ENCODE measurements around the gene GPR4.

DNA sequence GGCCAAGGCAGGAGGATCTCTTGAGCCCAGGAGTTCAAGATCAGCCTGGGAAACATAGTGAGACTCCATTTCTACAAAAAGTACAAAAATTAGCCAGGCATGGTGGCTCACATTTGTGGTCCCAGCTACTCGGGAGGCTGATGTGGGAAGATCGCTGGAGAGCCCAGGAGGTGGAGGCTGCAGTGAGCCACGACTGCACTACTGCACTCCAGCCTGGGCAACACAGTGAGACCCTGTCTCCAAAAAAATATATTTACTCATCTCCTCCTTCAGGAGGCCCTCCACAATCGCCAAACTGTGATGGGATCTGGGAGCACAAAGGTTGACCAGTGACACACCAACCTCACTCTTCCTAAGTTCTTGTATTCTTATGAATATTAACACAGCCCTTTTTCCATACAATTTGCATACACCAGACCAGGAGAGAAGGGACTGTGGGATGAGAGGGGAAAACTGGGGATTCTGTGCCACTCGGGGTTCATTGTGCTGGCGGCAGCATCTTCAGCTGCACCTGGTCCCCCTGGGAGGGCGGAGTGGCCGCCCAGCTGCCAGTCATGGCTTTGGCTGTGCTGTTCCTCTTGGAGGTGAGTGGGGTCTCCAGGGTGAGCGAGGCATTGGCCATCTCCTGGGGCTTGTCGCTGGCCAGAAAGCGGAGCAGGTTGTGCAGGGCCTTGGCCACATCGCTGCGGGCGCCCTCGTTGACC lies 11.6 kb downstream of the GPR4 start:
- no peak for TF ChIP-seq POLR2A (IDR thresholded peaks at IDR 0.05; ENCODE audit: low read depth, low read length)
- TF ChIP-seq POLR2AphosphoS5 (IDR thresholded peaks at IDR 0.05; ENCODE audit: low read depth, low read length), result no peak
- TF ChIP-seq TAF1 (IDR thresholded peaks at IDR 0.05; ENCODE audit: low read depth, low read length), result no peak
- TF ChIP-seq SPI1 (IDR thresholded peaks at IDR 0.05; ENCODE audit: low read depth, low read length), result no peak
- TF ChIP-seq PAX5 (IDR thresholded peaks at IDR 0.05; ENCODE audit: insufficient read depth, low read length, severe bottlenecking), result no peak
- no peak for TF ChIP-seq POU2F2 (IDR thresholded peaks at IDR 0.05; ENCODE audit: low read depth, low read length)
